ENCODE data around the gene CCDC188.

Gene CCDC188

GRCh38 chr22:20145206-20145831 lies 5.5 kb downstream of the CCDC188 start:
- no peak overlapping the region for H2BK5ac ChIP-seq (ENCODE audit: low read length)
- no peak overlapping the region for H4K8ac ChIP-seq (ENCODE audit: low read depth, low read length)
- DNase-seq (ENCODE audit: low spot score): no peak
- no peak overlapping the region for H3K4ac ChIP-seq (ENCODE audit: low read length)
- peak overlapping the region; percentile 65 for H3K23ac ChIP-seq (ENCODE audit: low read depth, low read length, poor library complexity)
- no peak overlapping the region for H3K27ac ChIP-seq (replicated peaks; ENCODE audit: low read length)
- H4K91ac ChIP-seq (ENCODE audit: low read depth, low read length, poor library complexity): no peak overlapping the region
- H3K9ac ChIP-seq (ENCODE audit: low read depth, low read length, poor library complexity): peak overlapping the region; percentile 30
- peak overlapping the region; percentile 38 for H3K14ac ChIP-seq (ENCODE audit: low read length)
- no peak overlapping the region for H3K4me2 ChIP-seq (ENCODE audit: insufficient read depth, low read length, poor library complexity, severe bottlenecking)
- WGBS, 2 donors (ENCODE audit: extremely low coverage in 2 of 2, insufficient read length in 2 of 2, insufficient replicate concordance in 1 of 2): no CpG with 5 or more reads among the region's 22 CpGs
- peaks cover 0 to 3% of the 10 kb centered on the region in 2 donors for H3K36me3 ChIP-seq (replicated peaks in 1 of 2; ENCODE audit: control insufficient read depth in 2 of 2, insufficient read depth in 2 of 2, low read length in 2 of 2)
- no peak overlapping the region for H3K4me3 ChIP-seq (ENCODE audit: low read length in 2 of 2)
- H2AK5ac ChIP-seq (ENCODE audit: low read depth, low read length): no peak overlapping the region
- no peak overlapping the region for H2BK15ac ChIP-seq (ENCODE audit: low read length)
- H3K79me1 ChIP-seq (ENCODE audit: low read depth, low read length): peaks cover 8% of the 10 kb centered on the region
- H3K18ac ChIP-seq (ENCODE audit: low read length): no peak overlapping the region
- no peaks in the 10 kb centered on the region for H3K4me1 ChIP-seq (ENCODE audit: control insufficient read depth in 2 of 2, insufficient read depth in 1 of 2, low read depth in 1 of 2, low read length in 2 of 2)
- H2AFZ ChIP-seq (ENCODE audit: low read length): no peak overlapping the region
- H2BK120ac ChIP-seq (ENCODE audit: low read depth, low read length): no peak overlapping the region
- no peak overlapping the region for H2BK12ac ChIP-seq (ENCODE audit: low read length)
- no peaks in the 10 kb centered on the region for H3K9me3 ChIP-seq (replicated peaks in 1 of 2; ENCODE audit: control insufficient read depth in 2 of 2, insufficient read depth in 1 of 2, low read depth in 1 of 2, low read length in 2 of 2)
- no peaks in the 10 kb centered on the region for H3K27me3 ChIP-seq (ENCODE audit: control insufficient read depth in 3 of 3, insufficient read depth in 3 of 3, low read depth in 1 of 3, low read length in 3 of 3)

- H3K4me2 ChIP-seq (ENCODE audit: insufficient read depth, low read length, poor library complexity, severe bottlenecking): no peak overlapping the region
- H3K4me1 ChIP-seq (ENCODE audit: control insufficient read depth in 2 of 2, insufficient read depth in 1 of 2, low read depth in 1 of 2, low read length in 2 of 2): no peaks in the 10 kb centered on the region
- no peak overlapping the region for H3K14ac ChIP-seq (ENCODE audit: low read length)
- peak overlapping the region; percentile 85 for H3K23ac ChIP-seq (ENCODE audit: low read depth, low read length, poor library complexity)
- WGBS, 2 donors (ENCODE audit: extremely low coverage in 2 of 2, insufficient read length in 2 of 2, insufficient replicate concordance in 1 of 2): no CpG with 5 or more reads among the region's 19 CpGs
- H2AFZ ChIP-seq (ENCODE audit: low read length): no peak overlapping the region
- H3K18ac ChIP-seq (ENCODE audit: low read length): peak overlapping the region; percentile 48
- H2BK5ac ChIP-seq (ENCODE audit: low read length): no peak overlapping the region
- H3K9me3 ChIP-seq (replicated peaks in 1 of 2; ENCODE audit: control insufficient read depth in 2 of 2, insufficient read depth in 1 of 2, low read depth in 1 of 2, low read length in 2 of 2): no peaks in the 10 kb centered on the region
- no peak overlapping the region for H3K9ac ChIP-seq (ENCODE audit: low read depth, low read length, poor library complexity)
- no peak overlapping the region for H2BK15ac ChIP-seq (ENCODE audit: low read length)
- H3K36me3 ChIP-seq (replicated peaks in 1 of 2; ENCODE audit: control insufficient read depth in 2 of 2, insufficient read depth in 2 of 2, low read length in 2 of 2): peaks cover 5 to 10% of the 10 kb centered on the region in 2 donors
- H3K4ac ChIP-seq (ENCODE audit: low read length): no peak overlapping the region
- H2BK120ac ChIP-seq (ENCODE audit: low read depth, low read length): no peak overlapping the region
- no peak overlapping the region for H2BK12ac ChIP-seq (ENCODE audit: low read length)
- H4K91ac ChIP-seq (ENCODE audit: low read depth, low read length, poor library complexity): no peak overlapping the region
- H4K8ac ChIP-seq (ENCODE audit: low read depth, low read length): no peak overlapping the region
- no peak overlapping the region for H2AK5ac ChIP-seq (ENCODE audit: low read depth, low read length)
- H3K4me3 ChIP-seq (ENCODE audit: low read length in 2 of 2): no peak overlapping the region
- H3K27me3 ChIP-seq (ENCODE audit: control insufficient read depth in 3 of 3, insufficient read depth in 3 of 3, low read depth in 1 of 3, low read length in 3 of 3): no peaks in the 10 kb centered on the region
- DNase-seq (ENCODE audit: low spot score): no peak
- peaks cover 14% of the 10 kb centered on the region for H3K79me1 ChIP-seq (ENCODE audit: low read depth, low read length)
- no peak overlapping the region for H3K27ac ChIP-seq (replicated peaks; ENCODE audit: low read length)
These were observed 6.8 kb downstream of the CCDC188 start for GRCh38 chr22:20143883-20144665.

GRCh38 chr22:20142711-20143621 lies 7.9 kb downstream of the CCDC188 start:
- Histone ChIP-seq H3K14ac (ENCODE audit: low read length) (peak overlapping the region; percentile 21), H2BK15ac (ENCODE audit: low read length) (no peak overlapping the region), H2BK120ac (ENCODE audit: low read depth, low read length) (no peak overlapping the region), H3K4me2 (ENCODE audit: insufficient read depth, low read length, poor library complexity, severe bottlenecking) (no peak overlapping the region), H3K4ac (ENCODE audit: low read length) (no peak overlapping the region), H2BK12ac (ENCODE audit: low read length) (peak overlapping the region; percentile 58), H4K8ac (ENCODE audit: low read depth, low read length) (no peak overlapping the region), H3K9ac (ENCODE audit: low read depth, low read length, poor library complexity) (no peak overlapping the region), H2AK5ac (ENCODE audit: low read depth, low read length) (no peak overlapping the region), H3K4me3 (ENCODE audit: low read length in 2 of 2) (no peak overlapping the region), H3K18ac (ENCODE audit: low read length) (no peak overlapping the region), H3K27ac (replicated peaks; ENCODE audit: low read length) (no peak overlapping the region), H3K36me3 (replicated peaks in 1 of 2; ENCODE audit: control insufficient read depth in 2 of 2, insufficient read depth in 2 of 2, low read length in 2 of 2) (peaks cover 6 to 10% of the 10 kb centered on the region in 2 donors), H2BK5ac (ENCODE audit: low read length) (no peak overlapping the region), H3K27me3 (ENCODE audit: control insufficient read depth in 3 of 3, insufficient read depth in 3 of 3, low read depth in 1 of 3, low read length in 3 of 3) (no peaks in the 10 kb centered on the region), H3K4me1 (ENCODE audit: control insufficient read depth in 2 of 2, insufficient read depth in 1 of 2, low read depth in 1 of 2, low read length in 2 of 2) (peaks cover 0 to 3% of the 10 kb centered on the region in 2 donors), H3K23ac (ENCODE audit: low read depth, low read length, poor library complexity) (peak overlapping the region; percentile 52), H3K79me1 (ENCODE audit: low read depth, low read length) (peaks cover 20% of the 10 kb centered on the region), H4K91ac (ENCODE audit: low read depth, low read length, poor library complexity) (no peak overlapping the region), H3K9me3 (replicated peaks in 1 of 2; ENCODE audit: control insufficient read depth in 2 of 2, insufficient read depth in 1 of 2, low read depth in 1 of 2, low read length in 2 of 2) (no peaks in the 10 kb centered on the region), H2AFZ (ENCODE audit: low read length) (no peak overlapping the region)
- no peak for DNase-seq (ENCODE audit: low spot score)
- WGBS, 2 donors (ENCODE audit: extremely low coverage in 2 of 2, insufficient read length in 2 of 2, insufficient replicate concordance in 1 of 2): no CpG with 5 or more reads among the region's 65 CpGs

Measured in neuronal stem cell (in vitro differentiated cells).